IMR-90 (cell line): ENCODE results near the gene CAPZA2. TPM values are rescaled to one million over a fixed set of nuclear protein-coding genes. Genes with fewer than 3 reads are reported as not detected.

ENCODE experiments used
- ATAC-seq: fragments of 200-7000 bp; cut with Tn5 transposase; 2 replicates; pipeline ENCODE4 v1.9.1; 2020; ENCODE audit warnings: low read depth, mild to moderate bottlenecking, moderate library complexity
- BruUV-seq: library from RNA; stranded (reverse); fragments of 400-500 nt; replicated peaks from 2 replicates; lab custom pipeline; 2021; lab: Mats Ljungman, UMichigan
- CTCF ChIA-PET: fragments of 300-600 bp; formaldehyde crosslinking; extraction: SDS; loops from one replicate; lab custom pipeline; 2021; ENCODE audit warnings: antibody characterized with exemption; lab: Yijun Ruan, JAX
- POLR2A ChIA-PET: fragments of 300-600 bp; sonication (Branson Sonifier 250); formaldehyde crosslinking; loops from one replicate; lab custom pipeline; 2022; ENCODE audit warnings: antibody characterized with exemption; ENCODE audit not compliant: unreplicated experiment; lab: Charles Lee
- DNase-seq: peaks from one replicate; pipeline ENCODE4 v3.0.0; 2013
- H2AFZ ChIP-seq: replicated peaks from 2 replicates; pipeline ENCODE3; 2013; ENCODE audit warnings: low read length, mild to moderate bottlenecking; ENCODE audit not compliant: poor library complexity
- H2AK5ac ChIP-seq: 2 replicates; pipeline ENCODE4 v1.6.1; 2013; ENCODE audit warnings: low read depth, low read length, inconsistent platforms
- H2AK9ac ChIP-seq: replicated peaks from 2 replicates; pipeline ENCODE3; 2013; ENCODE audit warnings: mild to moderate bottlenecking, low read depth, low read length, moderate library complexity; ENCODE audit not compliant: poor library complexity
- H2BK120ac ChIP-seq: 2 replicates; pipeline ENCODE4 v1.6.1; 2013; ENCODE audit warnings: low read depth, low read length, inconsistent platforms
- H2BK15ac ChIP-seq: 3 replicates; pipeline ENCODE4 v1.6.1; 2013; ENCODE audit warnings: low read depth, low read length, inconsistent platforms
- H2BK20ac ChIP-seq: 2 replicates; pipeline ENCODE4 v1.6.1; 2013; ENCODE audit warnings: low read depth, mild to moderate bottlenecking, inconsistent platforms, low read length, moderate library complexity
- H2BK5ac ChIP-seq: 2 replicates; pipeline ENCODE4 v1.6.1; 2013; ENCODE audit warnings: mild to moderate bottlenecking, low read depth, low read length, inconsistent platforms; ENCODE audit not compliant: poor library complexity, severe bottlenecking
- H3K14ac ChIP-seq: replicated peaks from 2 replicates; pipeline ENCODE4 v1.6.1; 2013; ENCODE audit warnings: low read depth, low read length, inconsistent platforms
- H3K18ac ChIP-seq: 2 replicates; pipeline ENCODE4 v1.6.1; 2013; ENCODE audit warnings: low read depth, low read length, control low read depth
- H3K23ac ChIP-seq: 2 replicates; pipeline ENCODE4 v1.6.1; 2013; ENCODE audit warnings: low read depth, low read length, inconsistent platforms
- H3K27ac ChIP-seq: 2 replicates; pipeline ENCODE4 v1.5.1; 2013; ENCODE audit warnings: mild to moderate bottlenecking, control low read depth, low read length; ENCODE audit not compliant: insufficient read depth
- H3K27me3 ChIP-seq: 2 replicates; pipeline ENCODE4 v1.6.1; 2013; ENCODE audit warnings: low read length; ENCODE audit not compliant: control insufficient read depth, insufficient read depth
- H3K36me3 ChIP-seq: 2 replicates; pipeline ENCODE4 v1.6.1; 2013; ENCODE audit warnings: low read length, mixed read lengths; ENCODE audit not compliant: control insufficient read depth, insufficient read depth
- H3K4ac ChIP-seq: 2 replicates; pipeline ENCODE4 v1.6.1; 2013; ENCODE audit warnings: low read depth, low read length, inconsistent platforms
- H3K4me1 ChIP-seq: 2 replicates; pipeline ENCODE4 v1.6.1; 2013; ENCODE audit warnings: low read length, mixed read lengths; ENCODE audit not compliant: control insufficient read depth, insufficient read depth
- H3K4me2 ChIP-seq: 2 replicates; pipeline ENCODE4 v1.6.1; 2013; ENCODE audit warnings: low read depth, mild to moderate bottlenecking, control low read depth, low read length, moderate library complexity
- H3K4me3 ChIP-seq: 2 replicates; pipeline ENCODE4 v1.5.1; 2013; ENCODE audit warnings: low read depth, mild to moderate bottlenecking, control low read depth, low read length, moderate library complexity; ENCODE audit not compliant: insufficient read depth
- H3K56ac ChIP-seq: 2 replicates; pipeline ENCODE4 v1.6.1; 2013; ENCODE audit warnings: low read length, inconsistent platforms; ENCODE audit not compliant: insufficient read depth; ENCODE audit errors: extremely low read depth
- H3K79me1 ChIP-seq, 2 experiments: 2 replicates each; pipeline ENCODE4 v1.6.1; 2013; ENCODE audit warnings: low read length in 2 of 2, inconsistent platforms in 1 of 2, low read depth in 1 of 2
- H3K9ac ChIP-seq: 2 replicates; pipeline ENCODE4 v1.6.1; 2013; ENCODE audit warnings: low read depth, low read length, control low read depth
- H3K9me1 ChIP-seq: 2 replicates; pipeline ENCODE4 v1.6.1; 2013; ENCODE audit warnings: low read length, inconsistent platforms; ENCODE audit not compliant: insufficient read depth
- H3K9me3 ChIP-seq: 2 replicates; pipeline ENCODE4 v1.6.1; 2013; ENCODE audit warnings: low read length; ENCODE audit not compliant: control insufficient read depth, insufficient read depth
- H4K20me1 ChIP-seq: 2 replicates; pipeline ENCODE4 v1.6.1; 2013; ENCODE audit warnings: low read length, inconsistent platforms; ENCODE audit not compliant: insufficient read depth
- H4K5ac ChIP-seq: 2 replicates; pipeline ENCODE4 v1.6.1; 2013; ENCODE audit warnings: mild to moderate bottlenecking, low read depth, low read length, control low read depth
- H4K8ac ChIP-seq, 2 experiments: 2 replicates each; pipeline ENCODE4 v1.6.1; 2013; ENCODE audit warnings: low read depth in 2 of 2, low read length in 2 of 2, control low read depth in 1 of 2, inconsistent platforms in 1 of 2
- H4K91ac ChIP-seq: 2 replicates; pipeline ENCODE4 v1.6.1; 2013; ENCODE audit warnings: low read depth, low read length, inconsistent platforms; ENCODE audit not compliant: insufficient read depth
- BHLHE40 ChIP-seq: fragments of 150-350 bp; IDR thresholded peaks from 2 replicates; pipeline ENCODE4 v1.6.1; 2016; ENCODE audit warnings: mild to moderate bottlenecking, low read depth, low read length
- MAZ ChIP-seq: IDR thresholded peaks from 2 replicates; pipeline ENCODE4 v1.6.1; 2012; ENCODE audit warnings: low read depth, mild to moderate bottlenecking, low read length, improper control_type of control experiment, moderate library complexity, borderline replicate concordance
- NFE2L2 ChIP-seq: fragments of 150-350 bp; IDR thresholded peaks from 2 replicates; pipeline ENCODE4 v1.6.1; 2016; ENCODE audit warnings: low read depth, mild to moderate bottlenecking, low read length
- RCOR1 ChIP-seq: IDR thresholded peaks from 2 replicates; pipeline ENCODE4 v1.6.1; 2012; ENCODE audit warnings: mild to moderate bottlenecking, low read length, improper control_type of control experiment; ENCODE audit not compliant: insufficient replicate concordance
- RFX5 ChIP-seq: IDR thresholded peaks from 2 replicates; pipeline ENCODE4 v1.8.0; 2012; ENCODE audit warnings: low read depth, mild to moderate bottlenecking, low read length, moderate library complexity
- WGBS, 2 experiments: methylation state at CpG; one replicate each; pipeline versions ENCODE4 v1.1.5 to v1.1.7; 2013; ENCODE audit warnings: missing lambda C conversion rate in 2 of 2; ENCODE audit not compliant: insufficient read length in 1 of 2; ENCODE audit errors: extremely low coverage in 2 of 2; 5-methylcytosine and 5-hydroxymethylcytosine counted together
- dilution Hi-C: fragments of 300-500 bp; cut with HindIII; formaldehyde crosslinking; loops from one replicate; pipeline ENCODE4 v1.14.3; 2018; ENCODE audit warnings: low sequenced_read_pairs; ENCODE audit not compliant: unreplicated experiment
- in situ Hi-C: fragments of 300-500 bp; cut with MboI; formaldehyde crosslinking; loops from 3 replicates; pipeline ENCODE4 v1.14.3; 2019; ENCODE audit warnings: low sequenced_read_pairs, inconsistent platforms, mixed read lengths
- intact Hi-C: fragments of 100-400 bp; cut with micrococcal nuclease; formaldehyde crosslinking; loops from 2 replicates; pipeline ENCODE4 v1.10.0; 2022
- polyA plus RNA-seq, 3 experiments: library from polyadenylated mRNA; depleted of rRNA; stranded (reverse); fragments of >200 nt; gene quantifications; 2 replicates each; pipeline ENCODE4 v1.2.3, GENCODE V29; 2012; ENCODE audit warnings: low replicate concordance in 1 of 3
- total RNA-seq: library from RNA; depleted of rRNA; stranded (reverse); fragments of >200 nt; gene quantifications from 2 replicates; pipeline ENCODE4 v1.2.3, GENCODE V29; 2012
- TF ChIP-seq, protein P1 (sequence below): fragments of 150-350 bp; IDR thresholded peaks from 2 replicates; pipeline ENCODE4 v1.6.1; 2016; ENCODE audit warnings: low read depth, mild to moderate bottlenecking, low read length, moderate library complexity, borderline replicate concordance
- TF ChIP-seq, protein P2 (sequence below): fragments of 150-350 bp; IDR thresholded peaks from 2 replicates; pipeline ENCODE4 v1.6.1; 2017; ENCODE audit warnings: mild to moderate bottlenecking, antibody characterized with exemption, low read length, low read depth
- TF ChIP-seq, protein P3 (sequence below): conservative IDR thresholded peaks from 2 replicates; pipeline ENCODE4 v1.5.1; 2012; ENCODE audit warnings: mild to moderate bottlenecking, low read depth, low read length, improper control_type of control experiment

The CAPZA2 gene
- total and polyA plus RNA-seq, 2 of the 4 experiments (the other 2 are of a cell fraction) = 66.6 to 133 TPM

DNA sequence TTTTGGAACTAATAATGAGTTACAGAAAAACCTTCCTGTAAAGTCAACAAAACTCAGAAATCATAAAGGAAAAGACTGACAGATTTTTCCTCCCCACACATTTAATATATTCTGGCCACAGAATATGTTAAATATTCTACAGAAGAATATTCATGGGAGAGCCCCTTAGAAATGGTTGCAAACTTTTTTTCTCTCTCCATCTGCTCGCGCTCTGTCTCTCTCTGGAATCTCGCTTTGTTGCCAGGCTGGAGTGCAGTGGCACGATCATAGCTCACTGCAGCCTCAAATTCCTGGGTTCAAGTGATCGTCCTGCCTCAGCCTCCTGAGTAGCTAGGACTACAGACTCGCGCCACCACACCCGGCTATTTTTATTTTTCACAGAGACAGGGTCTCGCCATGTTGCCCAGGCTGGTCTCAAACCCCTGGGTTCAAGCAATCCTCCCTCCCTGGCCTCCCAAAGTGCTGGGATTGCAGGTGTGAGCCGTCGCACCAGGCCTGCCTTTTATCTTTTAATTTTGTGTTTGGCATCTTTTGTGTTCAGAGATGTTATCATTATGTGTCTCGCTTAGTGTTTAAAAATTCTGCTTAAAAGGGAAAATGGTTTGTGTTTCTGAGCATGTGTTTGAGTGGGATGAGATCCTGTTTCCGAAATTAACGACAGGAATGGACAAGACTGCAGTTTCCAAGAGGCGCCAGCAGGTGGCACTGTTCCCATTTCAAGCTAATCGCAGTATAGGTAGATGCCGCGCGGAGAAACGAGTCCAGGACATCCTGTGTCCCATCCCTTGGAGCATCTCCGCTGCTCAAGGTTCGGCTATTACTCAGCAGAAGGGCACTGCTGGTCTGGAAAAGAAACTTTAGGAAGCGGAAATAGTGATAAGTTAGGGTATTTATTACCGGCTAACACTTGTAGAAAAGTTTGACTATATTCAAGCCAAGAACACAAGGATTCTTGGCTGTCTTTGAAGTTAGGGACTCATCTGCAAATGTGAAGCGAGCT, 67.8 kb downstream of the CAPZA2 start (continued):
- TF ChIP-seq, protein P1, sequence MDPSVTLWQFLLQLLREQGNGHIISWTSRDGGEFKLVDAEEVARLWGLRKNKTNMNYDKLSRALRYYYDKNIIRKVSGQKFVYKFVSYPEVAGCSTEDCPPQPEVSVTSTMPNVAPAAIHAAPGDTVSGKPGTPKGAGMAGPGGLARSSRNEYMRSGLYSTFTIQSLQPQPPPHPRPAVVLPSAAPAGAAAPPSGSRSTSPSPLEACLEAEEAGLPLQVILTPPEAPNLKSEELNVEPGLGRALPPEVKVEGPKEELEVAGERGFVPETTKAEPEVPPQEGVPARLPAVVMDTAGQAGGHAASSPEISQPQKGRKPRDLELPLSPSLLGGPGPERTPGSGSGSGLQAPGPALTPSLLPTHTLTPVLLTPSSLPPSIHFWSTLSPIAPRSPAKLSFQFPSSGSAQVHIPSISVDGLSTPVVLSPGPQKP = no peak

DNA sequence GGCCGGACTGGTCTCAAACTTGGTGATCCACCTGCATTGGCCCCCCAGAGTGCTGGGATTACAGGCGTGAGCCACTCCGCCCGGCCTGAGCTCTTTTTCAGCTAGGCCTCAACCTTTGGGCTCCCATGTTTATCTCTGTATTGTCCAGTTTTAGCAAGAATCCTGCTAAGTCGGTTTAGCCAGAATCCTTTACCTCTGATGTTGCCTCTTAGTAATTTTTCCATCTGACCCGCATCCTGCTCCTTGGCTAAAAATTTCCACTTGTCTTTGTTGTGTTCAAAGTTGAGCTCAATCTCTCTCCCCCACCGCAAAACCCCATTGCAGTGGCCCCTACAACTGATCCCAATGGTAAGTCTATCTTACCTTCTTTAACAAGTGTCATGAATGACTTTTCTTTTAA, 70.2 kb downstream of the CAPZA2 start:
- intact Hi-C loops (loop anchor here (5.0 kb wide), 1 partner anchor 785 kb away; no protein-coding TSS in a partner anchor), in situ Hi-C loops (loop anchor here (5.0 to 25.0 kb wide), 3 partner anchors 185 to 780 kb away; no protein-coding TSS in a partner anchor), dilution Hi-C loops (no loop called here)
- H3K9me3 ChIP-seq = no peaks in the 10 kb centered on the region
- no peak overlapping the region for H3K56ac ChIP-seq
- no peak overlapping the region for H4K5ac ChIP-seq
- H3K4me3 ChIP-seq = no peak overlapping the region
- no peaks in the 10 kb centered on the region for H3K36me3 ChIP-seq
- H2AK5ac ChIP-seq = no peak overlapping the region
- no peak overlapping the region for H3K14ac ChIP-seq
- H2BK5ac ChIP-seq = no peak overlapping the region
- no peak overlapping the region for H3K18ac ChIP-seq
- H3K4ac ChIP-seq = no peak overlapping the region
- H4K8ac ChIP-seq = no peak overlapping the region
- no peak overlapping the region for H3K9ac ChIP-seq
- no peak overlapping the region for H3K27ac ChIP-seq
- H4K91ac ChIP-seq = no peak overlapping the region
- 95% methylated on average over 4 of the region's 7 CpGs; no CpG with 5 or more reads in 1 of the 2 experiments for WGBS, 2 experiments
- no peaks in the 10 kb centered on the region for H3K79me1 ChIP-seq
- no TSS peak for BruUV-seq
- H2BK120ac ChIP-seq = no peak overlapping the region
- CTCF ChIA-PET = no interaction called here
- DNase-seq (no peak), ATAC-seq (no peak)
- POLR2A ChIA-PET = no interaction called here
- H3K9me1 ChIP-seq = no peaks in the 10 kb centered on the region; the same call in 1 of the 2 replicates
- H3K23ac ChIP-seq = no peak overlapping the region
- no peak overlapping the region for H2BK20ac ChIP-seq
- no peak overlapping the region for H2AK9ac ChIP-seq
- H3K4me1 ChIP-seq = no peaks in the 10 kb centered on the region
- peaks cover 2% of the 10 kb centered on the region for H3K27me3 ChIP-seq
- no peak overlapping the region for H2BK15ac ChIP-seq
- no peak overlapping the region for H3K4me2 ChIP-seq
- no peaks in the 10 kb centered on the region for H4K20me1 ChIP-seq
- H2AFZ ChIP-seq = no peak overlapping the region
- TF ChIP-seq, protein P1 = no peak
- TF ChIP-seq, protein P2, sequence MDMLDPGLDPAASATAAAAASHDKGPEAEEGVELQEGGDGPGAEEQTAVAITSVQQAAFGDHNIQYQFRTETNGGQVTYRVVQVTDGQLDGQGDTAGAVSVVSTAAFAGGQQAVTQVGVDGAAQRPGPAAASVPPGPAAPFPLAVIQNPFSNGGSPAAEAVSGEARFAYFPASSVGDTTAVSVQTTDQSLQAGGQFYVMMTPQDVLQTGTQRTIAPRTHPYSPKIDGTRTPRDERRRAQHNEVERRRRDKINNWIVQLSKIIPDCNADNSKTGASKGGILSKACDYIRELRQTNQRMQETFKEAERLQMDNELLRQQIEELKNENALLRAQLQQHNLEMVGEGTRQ = no peak
- TF ChIP-seq MAZ (no peak), RCOR1 (no peak), BHLHE40 (no peak), RFX5 (no peak), NFE2L2 (no peak)
- TF ChIP-seq, protein P3, sequence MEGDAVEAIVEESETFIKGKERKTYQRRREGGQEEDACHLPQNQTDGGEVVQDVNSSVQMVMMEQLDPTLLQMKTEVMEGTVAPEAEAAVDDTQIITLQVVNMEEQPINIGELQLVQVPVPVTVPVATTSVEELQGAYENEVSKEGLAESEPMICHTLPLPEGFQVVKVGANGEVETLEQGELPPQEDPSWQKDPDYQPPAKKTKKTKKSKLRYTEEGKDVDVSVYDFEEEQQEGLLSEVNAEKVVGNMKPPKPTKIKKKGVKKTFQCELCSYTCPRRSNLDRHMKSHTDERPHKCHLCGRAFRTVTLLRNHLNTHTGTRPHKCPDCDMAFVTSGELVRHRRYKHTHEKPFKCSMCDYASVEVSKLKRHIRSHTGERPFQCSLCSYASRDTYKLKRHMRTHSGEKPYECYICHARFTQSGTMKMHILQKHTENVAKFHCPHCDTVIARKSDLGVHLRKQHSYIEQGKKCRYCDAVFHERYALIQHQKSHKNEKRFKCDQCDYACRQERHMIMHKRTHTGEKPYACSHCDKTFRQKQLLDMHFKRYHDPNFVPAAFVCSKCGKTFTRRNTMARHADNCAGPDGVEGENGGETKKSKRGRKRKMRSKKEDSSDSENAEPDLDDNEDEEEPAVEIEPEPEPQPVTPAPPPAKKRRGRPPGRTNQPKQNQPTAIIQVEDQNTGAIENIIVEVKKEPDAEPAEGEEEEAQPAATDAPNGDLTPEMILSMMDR = no peak
